ENCODE measurements around the gene OTOS.

The OTOS gene

GRCh38 chr2:240169486-240170353, 29.3 kb upstream of the OTOS start:
- TF ChIP-seq SIN3A (IDR thresholded peaks at IDR 0.05; ENCODE audit: borderline replicate concordance, insufficient read depth, low read length): no peak
- no peak for TF ChIP-seq REST (IDR thresholded peaks at IDR 0.05; ENCODE audit: insufficient read depth in 1 of 2, low read depth in 2 of 2, low read length in 2 of 2)
- no peak for TF ChIP-seq POLR2AphosphoS5 (IDR thresholded peaks at IDR 0.05; ENCODE audit: low read depth, low read length)
- no peak for TF ChIP-seq FOXP2 (optimal IDR thresholded peaks at IDR 0.05; ENCODE audit: borderline replicate concordance, extremely low read depth, extremely low read length, insufficient read depth)
- no peak for TF ChIP-seq TAF1 (IDR thresholded peaks at IDR 0.05; ENCODE audit: borderline replicate concordance, insufficient read depth, low read length)

- no peak for TF ChIP-seq FOXP2 (optimal IDR thresholded peaks at IDR 0.05; ENCODE audit: borderline replicate concordance, extremely low read depth, extremely low read length, insufficient read depth)
- no peak for TF ChIP-seq SIN3A (IDR thresholded peaks at IDR 0.05; ENCODE audit: borderline replicate concordance, insufficient read depth, low read length)
- no peak for TF ChIP-seq REST (IDR thresholded peaks at IDR 0.05; ENCODE audit: insufficient read depth in 1 of 2, low read depth in 2 of 2, low read length in 2 of 2)
These were observed 28.3 kb upstream of the OTOS start for GRCh38 chr2:240168546-240169361.

- no peak for TF ChIP-seq POLR2AphosphoS5 (IDR thresholded peaks at IDR 0.05; ENCODE audit: low read depth, low read length)
- TF ChIP-seq FOXP2 (optimal IDR thresholded peaks at IDR 0.05; ENCODE audit: borderline replicate concordance, extremely low read depth, extremely low read length, insufficient read depth): no peak
- TF ChIP-seq SIN3A (IDR thresholded peaks at IDR 0.05; ENCODE audit: borderline replicate concordance, insufficient read depth, low read length): no peak
- TF ChIP-seq REST (IDR thresholded peaks at IDR 0.05; ENCODE audit: insufficient read depth in 1 of 2, low read depth in 2 of 2, low read length in 2 of 2): no peak
- no peak for TF ChIP-seq TAF1 (IDR thresholded peaks at IDR 0.05; ENCODE audit: borderline replicate concordance, insufficient read depth, low read length)
These were observed 27.6 kb upstream of the OTOS start for GRCh38 chr2:240168041-240168440.

- no peak for TF ChIP-seq TAF1 (IDR thresholded peaks at IDR 0.05; ENCODE audit: borderline replicate concordance, insufficient read depth, low read length)
- TF ChIP-seq POLR2AphosphoS5 (IDR thresholded peaks at IDR 0.05; ENCODE audit: low read depth, low read length): no peak
- TF ChIP-seq REST (IDR thresholded peaks at IDR 0.05; ENCODE audit: insufficient read depth in 1 of 2, low read depth in 2 of 2, low read length in 2 of 2): no peak
- TF ChIP-seq FOXP2 (optimal IDR thresholded peaks at IDR 0.05; ENCODE audit: borderline replicate concordance, extremely low read depth, extremely low read length, insufficient read depth): no peak
- TF ChIP-seq SIN3A (IDR thresholded peaks at IDR 0.05; ENCODE audit: borderline replicate concordance, insufficient read depth, low read length): no peak
These were observed 27.1 kb upstream of the OTOS start for GRCh38 chr2:240167588-240167880.
